Fibroblast of upper back skin (primary cell): ENCODE measurements around the gene ZNF496.
"Not testable (repeated sequence)": the region's sequence is repeated elsewhere in the genome, so short reads cannot be mapped to it uniquely, and the experiment has no call there.

Experiments used
- DNase-seq: peaks from one replicate; pipeline ENCODE4 v3.0.0-alpha.2; 2013

Gene ZNF496

GRCh38 chr1:247291833-247292561, 39.7 kb downstream of the ZNF496 start:
- no peak for DNase-seq

DNA sequence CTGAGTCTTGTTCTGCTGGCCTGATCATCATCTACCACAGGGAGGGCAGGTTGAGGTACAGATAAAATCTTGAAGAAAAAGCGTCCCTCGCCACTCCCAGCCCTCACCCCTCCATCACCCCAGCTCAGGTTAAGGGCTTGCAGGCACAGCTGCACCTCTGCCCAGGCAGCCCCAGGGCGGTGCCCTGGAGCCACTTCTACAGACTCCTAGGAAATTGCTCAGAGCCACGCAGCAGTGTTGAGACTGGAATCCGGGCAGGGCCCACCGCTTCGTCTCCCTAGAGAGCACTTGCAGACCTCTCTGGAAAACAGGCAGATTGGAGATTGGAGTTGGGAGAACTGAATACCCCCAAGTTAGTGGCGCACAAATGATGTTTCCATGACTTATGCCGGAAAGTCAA, 40.5 kb downstream of the ZNF496 start:
- no peak for DNase-seq

- no peak for DNase-seq
Measured at GRCh38 chr1:247290576-247290975, 41.1 kb downstream of the ZNF496 start.

GRCh38 chr1:247289274-247289892, 42.3 kb downstream of the ZNF496 start:
- DNase-seq: not testable (repeated sequence)

DNA sequence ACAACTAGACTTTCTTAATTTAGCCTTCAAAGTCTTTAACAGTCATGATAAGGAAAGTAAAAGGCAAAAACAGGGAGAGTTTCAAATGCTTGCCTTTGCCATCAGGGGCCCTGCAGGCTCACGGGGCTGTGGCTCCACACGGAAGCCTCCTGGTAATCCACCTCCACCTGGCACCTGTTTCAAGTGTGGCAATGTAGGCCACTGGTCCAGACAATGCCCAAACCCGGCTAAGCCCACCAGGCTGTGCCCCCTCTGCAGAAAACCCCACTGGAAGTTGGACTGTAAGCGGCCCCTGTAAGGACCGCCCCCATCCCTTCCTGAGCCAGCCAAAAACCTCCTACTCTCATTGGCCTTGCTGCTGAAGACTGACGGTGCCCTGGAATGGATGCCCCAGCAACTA, 43.3 kb downstream of the ZNF496 start:
- no peak for DNase-seq

GRCh38 chr1:247287460-247287859, 44.2 kb downstream of the ZNF496 start:
- DNase-seq: no peak

GRCh38 chr1:247286134-247286670, 45.5 kb downstream of the ZNF496 start:
- DNase-seq: no peak

- DNase-seq: no peak
Measured at GRCh38 chr1:247281001-247281574, 50.6 kb downstream of the ZNF496 start.

- DNase-seq: no peak
Measured at GRCh38 chr1:247277191-247277590, 54.5 kb downstream of the ZNF496 start.

DNA sequence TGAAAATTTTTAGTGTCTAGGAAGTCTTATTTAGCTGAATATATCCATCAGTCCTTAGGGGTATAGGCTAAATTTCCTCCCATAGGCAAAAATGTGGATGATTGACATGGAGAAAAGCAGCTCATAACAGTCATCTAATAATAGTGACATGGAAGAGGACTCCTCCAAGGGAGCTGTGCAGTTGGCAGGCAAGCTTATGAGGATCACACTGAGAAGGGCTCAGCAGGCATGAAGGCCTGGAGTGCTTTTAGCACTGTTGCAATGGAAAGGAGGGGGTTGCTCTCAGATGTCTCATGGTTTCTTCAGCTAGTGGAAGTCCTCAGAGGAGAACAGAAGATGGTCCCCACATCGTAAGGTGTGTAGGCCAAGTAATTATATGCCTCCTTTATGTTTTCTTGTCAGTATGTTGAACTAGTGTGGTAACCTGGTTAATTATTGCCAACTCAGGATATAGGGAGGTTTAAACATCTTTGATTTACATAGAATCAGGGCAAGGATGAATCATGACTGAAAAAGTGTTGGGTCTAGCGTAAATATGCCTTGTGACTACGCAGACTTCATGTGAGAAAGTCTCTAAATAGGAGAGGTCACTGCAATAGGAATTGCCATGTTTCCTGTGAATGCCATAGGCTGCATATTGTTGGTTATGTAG, 56.9 kb downstream of the ZNF496 start:
- no peak for DNase-seq

DNA sequence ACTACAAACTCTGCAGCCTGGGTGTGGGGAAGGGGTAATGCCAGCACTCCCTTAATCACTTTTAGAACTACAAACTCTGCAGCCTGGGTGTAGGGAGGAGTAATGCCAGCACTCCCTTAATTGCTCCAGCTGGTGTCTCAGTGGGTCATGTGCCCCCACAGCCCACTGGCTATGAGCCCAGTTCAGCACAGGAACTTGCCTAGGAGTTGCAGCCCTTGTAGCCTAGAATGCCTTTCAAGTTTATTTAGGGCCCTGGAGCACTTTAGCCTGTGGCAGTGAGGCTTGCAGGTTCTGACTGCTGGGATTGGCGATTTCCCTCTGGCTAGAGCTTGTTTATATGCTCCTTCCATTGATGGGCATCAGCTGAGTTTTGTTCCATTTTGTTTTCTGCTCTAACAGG, 58.7 kb downstream of the ZNF496 start:
- no peak for DNase-seq

GRCh38 chr1:247270003-247270402, 61.7 kb downstream of the ZNF496 start:
- no peak for DNase-seq

DNA sequence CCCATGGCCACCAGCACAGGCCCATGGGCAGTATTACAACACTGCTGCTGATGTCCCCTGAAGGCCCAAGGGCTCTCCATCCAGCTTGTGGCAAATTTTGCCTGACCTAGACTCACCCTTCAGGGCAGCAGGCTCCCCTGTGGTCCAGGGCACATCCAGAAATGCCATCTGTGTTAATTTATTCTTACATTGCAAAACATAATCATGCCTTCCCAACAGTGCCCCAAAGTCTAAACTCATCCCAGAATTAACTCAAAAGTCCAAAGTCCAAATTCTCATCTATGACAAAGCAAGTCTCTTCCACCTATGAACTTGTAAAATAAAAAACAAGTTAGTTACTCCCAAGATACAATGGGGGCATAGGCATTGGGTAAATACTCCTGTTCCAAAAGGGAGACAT, 62.5 kb downstream of the ZNF496 start:
- DNase-seq: no peak

- DNase-seq: no peak
Measured at GRCh38 chr1:247268390-247269045, 63.1 kb downstream of the ZNF496 start.

- DNase-seq: no peak
Measured at GRCh38 chr1:247266053-247266452, 65.6 kb downstream of the ZNF496 start.

DNA sequence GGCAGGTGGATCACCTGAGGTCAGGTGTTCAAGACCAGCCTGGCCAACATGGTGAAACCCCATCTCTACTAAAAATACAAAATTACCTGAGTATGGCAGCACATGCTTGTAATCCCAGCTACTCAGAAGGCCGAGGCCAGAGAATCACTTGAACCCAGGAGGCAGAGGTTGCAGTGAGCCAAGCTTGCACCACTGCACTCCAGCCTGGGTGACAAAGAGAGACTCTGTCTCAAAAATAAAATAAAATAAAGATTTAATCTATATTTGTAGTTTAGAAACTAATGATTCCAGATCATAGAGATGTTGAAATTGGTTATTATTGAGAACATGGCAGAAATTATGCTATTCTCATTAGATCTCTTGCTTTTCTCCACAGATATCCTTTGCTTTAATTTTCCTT, 75.9 kb downstream of the ZNF496 start, which contains the start of gene VN1R5:
Gene VN1R5, plus strand, starts transcription at position 301 of the 400 bp plus-strand sequence.
- DNase-seq: not testable (repeated sequence)

DNA sequence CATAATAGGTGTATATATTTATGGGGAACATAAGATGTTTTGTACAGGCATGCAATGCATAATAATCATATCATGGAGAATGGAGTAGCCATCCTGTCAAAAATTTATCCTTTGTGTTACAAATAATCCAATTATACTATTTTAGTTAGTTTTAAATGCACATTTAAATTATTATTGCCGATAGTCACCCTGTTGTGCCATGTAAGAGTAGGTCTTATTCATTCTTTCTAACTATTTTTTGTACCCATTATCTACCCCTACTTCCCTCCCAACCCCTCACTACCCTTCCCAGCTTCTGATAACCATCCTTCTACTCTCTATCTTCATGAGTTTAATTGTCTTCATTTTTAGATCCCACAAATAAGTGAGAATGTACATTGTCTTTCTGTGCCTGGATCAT, 84.1 kb downstream of the ZNF496 start:
- DNase-seq: no peak
